GM23248 (cell line): ENCODE results near the gene CHKB.

ENCODE experiments used
- EZH2 ChIP-seq: fragments of 200-600 bp; sonication (generic); IDR thresholded peaks from 2 replicates; pipeline ENCODE4 v1.6.1; 2018; ENCODE audit warnings: antibody characterized with exemption, mild to moderate bottlenecking; ENCODE audit not compliant: insufficient read depth, poor library complexity, severe bottlenecking
- EZH2phosphoT487 ChIP-seq: fragments of 200-600 bp; sonication (generic); IDR thresholded peaks from 2 replicates; pipeline ENCODE4 v1.6.1; 2018; ENCODE audit warnings: antibody characterized with exemption, moderate library complexity, mild to moderate bottlenecking, low read depth; ENCODE audit not compliant: insufficient read depth

DNA sequence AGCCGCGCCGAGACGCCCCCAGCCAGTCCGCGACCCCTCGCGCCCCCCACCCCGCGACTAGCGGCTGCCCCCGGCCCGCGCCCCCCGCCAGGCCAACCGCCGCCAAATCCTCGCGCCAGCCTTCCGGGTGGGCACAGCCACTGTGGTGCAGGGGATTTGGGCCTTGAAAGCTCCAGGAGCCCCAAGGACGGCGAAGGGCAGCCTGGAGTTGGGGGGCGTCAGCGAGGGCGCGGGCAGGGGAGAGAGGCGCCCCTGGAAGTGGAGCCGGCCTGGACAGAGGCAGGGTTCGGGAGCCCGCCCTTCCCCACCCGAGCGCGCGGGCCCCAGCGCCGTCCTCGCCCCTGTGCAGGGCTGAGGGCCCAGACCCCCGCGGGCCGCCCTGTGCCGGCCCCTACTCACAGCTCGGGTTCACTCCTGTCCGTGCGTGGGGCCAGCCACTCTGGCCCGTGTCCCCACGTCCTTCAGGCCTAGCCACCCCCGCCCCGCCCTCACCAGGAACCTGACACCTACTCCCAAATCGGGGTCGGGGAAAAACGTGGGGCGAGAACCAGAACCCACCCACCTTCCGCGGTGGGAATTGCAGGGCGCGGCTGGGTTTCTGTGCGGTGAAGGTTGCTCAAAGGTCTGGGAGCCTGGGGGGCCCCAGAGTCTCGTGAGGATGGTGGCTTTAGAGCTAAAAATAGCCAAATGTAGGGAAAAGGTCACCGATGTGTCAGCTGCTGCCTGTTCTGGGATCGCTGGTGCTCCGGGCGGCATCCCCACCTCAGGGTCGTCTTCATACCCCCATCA, 4.5 kb downstream of the CHKB start, which contains the start of gene CPT1B:
- no peak for TF ChIP-seq EZH2
- no peak for TF ChIP-seq EZH2phosphoT487
